NCI-H82 treated with DMSO at 0.1 percent for 48 hours (cell line): Measurements from ENCODE around the gene GLT1D1.

Experiments
- DNase-seq: peaks from one replicate; lab custom pipeline; 2025; ENCODE audit not compliant: unreplicated experiment; lab: John Stamatoyannopoulos, UW

Gene GLT1D1

GRCh38 chr12:128853600-128854197 is 421 bp downstream of the GLT1D1 start:
- DNase-seq, result no peak

- DNase-seq, result peak; percentile 7
Observed at GRCh38 chr12:128856035-128856790, 2.9 kb downstream of the GLT1D1 start.

- no peak for DNase-seq
Observed at GRCh38 chr12:128856791-128857078, 3.5 kb downstream of the GLT1D1 start.

- DNase-seq, result no peak
Observed at GRCh38 chr12:128857133-128857763, 4.0 kb downstream of the GLT1D1 start.

- no peak for DNase-seq
Observed at GRCh38 chr12:128859311-128859710, 6.0 kb downstream of the GLT1D1 start.

DNA sequence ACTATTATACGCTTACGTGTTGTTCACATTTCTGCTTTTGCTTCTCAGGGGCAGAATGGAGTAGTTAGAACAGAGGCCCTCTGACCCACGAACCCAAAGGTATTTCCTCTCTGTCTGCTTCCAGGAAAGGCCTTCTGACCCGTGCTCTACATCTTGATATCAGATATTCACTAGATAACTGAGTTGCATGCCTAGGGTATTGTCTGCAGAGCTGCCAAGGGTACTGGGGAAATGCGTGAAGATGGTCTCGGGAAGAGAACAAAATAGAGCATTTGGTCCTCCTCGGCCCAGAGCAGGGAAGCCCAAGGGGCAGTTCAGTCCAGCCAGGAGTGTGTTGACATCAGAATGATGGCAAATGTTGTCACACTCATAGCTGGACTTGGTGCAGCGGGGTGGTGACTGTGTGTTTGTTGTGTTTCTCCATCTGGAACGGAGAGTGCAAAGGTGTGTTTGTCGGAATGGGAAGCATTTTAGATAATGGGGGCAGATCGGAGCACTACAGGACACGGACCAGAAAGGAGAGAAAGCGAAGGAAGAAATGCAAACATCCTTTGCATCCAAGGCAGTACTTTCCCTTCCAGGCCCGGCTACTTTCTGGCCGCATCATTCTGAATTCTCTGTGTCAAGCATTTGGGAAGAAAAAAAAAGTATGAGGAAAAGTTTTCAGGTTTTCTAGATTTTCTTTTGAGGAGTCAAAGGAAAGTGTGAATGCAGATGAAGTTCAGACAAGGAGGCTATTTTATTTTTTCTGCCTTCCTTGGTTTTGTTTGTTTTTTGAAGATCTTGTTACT is 8.1 kb downstream of the GLT1D1 start:
- DNase-seq, result no peak

DNA sequence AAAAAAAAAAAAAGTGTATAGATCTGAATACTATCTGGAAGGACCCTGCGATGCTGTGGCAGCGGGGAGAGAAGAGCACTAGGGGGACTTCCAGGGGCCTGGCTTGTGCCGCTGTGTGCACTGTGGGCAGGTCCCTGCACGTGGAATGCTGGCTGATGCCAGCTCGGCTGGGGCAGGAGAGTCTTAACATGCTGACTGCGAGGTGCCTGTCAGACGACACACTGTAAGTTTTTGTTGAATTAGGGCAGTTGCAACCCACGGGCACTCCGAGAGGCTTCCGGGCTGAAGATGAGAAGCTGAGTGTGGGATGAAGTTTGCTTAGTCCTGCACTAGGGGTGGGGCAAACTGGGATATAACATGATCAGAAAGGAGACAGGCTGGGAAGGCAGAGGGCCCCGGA is 10.7 kb downstream of the GLT1D1 start:
- DNase-seq, result no peak

- DNase-seq, result no peak
Observed at GRCh38 chr12:128864516-128865186, 11.4 kb downstream of the GLT1D1 start.

DNA sequence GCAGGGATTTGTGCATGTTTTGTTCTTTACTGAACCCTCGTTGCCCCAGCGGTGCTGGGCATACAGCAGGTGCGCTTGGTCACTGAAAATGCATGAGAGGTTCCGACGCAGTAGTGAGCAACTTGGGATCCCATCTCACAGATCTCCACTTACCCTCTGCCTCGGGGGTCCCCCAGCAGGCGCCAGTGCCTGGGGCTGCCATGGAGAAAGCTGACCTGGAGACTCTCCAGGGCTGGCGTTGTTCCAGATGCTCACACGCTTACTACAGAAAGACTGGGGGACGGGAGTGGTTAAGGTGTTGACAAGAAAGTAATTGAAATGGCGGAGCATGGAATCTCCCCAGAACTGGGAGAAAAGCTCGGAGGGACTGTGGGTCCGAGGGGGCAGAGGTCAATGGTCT is 14.2 kb downstream of the GLT1D1 start:
- no peak for DNase-seq

- no peak for DNase-seq
Observed at GRCh38 chr12:128871516-128871892, 18.2 kb downstream of the GLT1D1 start.

GRCh38 chr12:128872303-128872702 is 19.0 kb downstream of the GLT1D1 start:
- no peak for DNase-seq

GRCh38 chr12:128876559-128876958 is 23.3 kb downstream of the GLT1D1 start:
- DNase-seq, result no peak

GRCh38 chr12:128879898-128880764 is 26.9 kb downstream of the GLT1D1 start:
- no peak for DNase-seq

GRCh38 chr12:128891856-128892255 is 38.6 kb downstream of the GLT1D1 start:
- no peak for DNase-seq

- peak; percentile 32 for DNase-seq
Observed at GRCh38 chr12:128903236-128903635, 50.0 kb downstream of the GLT1D1 start.

DNA sequence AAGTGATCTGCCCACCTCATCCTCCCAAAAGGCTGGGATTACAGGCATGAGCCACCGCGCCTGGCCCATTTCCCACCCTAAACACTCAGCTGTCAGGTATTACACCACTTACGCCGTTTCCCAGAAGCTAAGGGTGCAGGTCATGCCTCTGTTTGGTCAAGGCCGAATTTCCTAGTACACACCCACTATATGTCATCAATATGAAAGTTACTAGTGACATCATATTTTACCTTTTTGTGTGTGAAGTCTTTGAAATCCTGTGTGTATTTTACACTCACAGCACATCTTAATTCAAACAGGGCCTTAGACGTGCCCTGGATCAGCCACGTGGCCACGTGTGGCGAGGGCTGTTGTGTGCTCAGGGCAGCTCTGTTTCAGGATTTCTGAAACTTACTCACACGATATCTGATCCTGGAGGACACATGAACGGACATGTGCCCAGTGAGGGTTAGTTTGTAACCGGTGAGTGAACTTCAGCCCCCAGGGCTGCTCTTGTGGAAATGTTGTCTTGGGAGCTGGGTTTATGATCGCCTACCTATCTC is 51.8 kb downstream of the GLT1D1 start:
- no peak for DNase-seq

DNA sequence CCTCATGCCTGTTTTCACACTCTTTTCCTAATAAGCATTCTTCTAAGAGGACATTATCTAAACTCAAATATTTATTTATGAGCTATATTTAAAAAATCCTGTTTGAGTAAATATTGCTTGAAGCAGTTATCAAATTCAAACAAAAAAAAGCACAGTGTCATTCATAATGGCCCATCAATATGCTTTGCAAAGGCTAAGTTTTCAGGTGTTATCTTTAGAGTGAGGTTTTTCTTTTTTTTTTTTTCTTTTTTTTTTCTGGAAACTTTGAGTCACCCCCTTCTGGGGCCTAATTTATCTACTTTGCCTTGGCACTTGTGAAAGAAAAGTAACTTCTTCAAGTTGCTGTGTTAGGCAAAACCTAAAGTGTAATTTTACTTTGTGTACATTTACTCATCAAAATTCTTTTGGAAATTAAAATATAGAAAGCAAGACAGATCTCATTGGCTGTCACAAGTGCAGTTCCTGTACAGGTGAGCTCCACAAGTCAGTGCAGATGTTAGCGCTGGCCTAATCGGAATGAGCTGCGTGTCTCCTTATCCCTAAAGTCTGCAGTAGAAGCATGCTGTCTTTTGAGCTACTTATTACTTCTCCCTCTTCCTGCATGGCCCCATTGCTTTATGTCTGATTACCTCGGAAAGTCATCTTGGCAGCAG is 53.3 kb downstream of the GLT1D1 start:
- no peak for DNase-seq

- DNase-seq, result no peak
Observed at GRCh38 chr12:128908254-128908653, 55.0 kb downstream of the GLT1D1 start.

GRCh38 chr12:128909653-128910052 is 56.4 kb downstream of the GLT1D1 start:
- DNase-seq, result no peak

DNA sequence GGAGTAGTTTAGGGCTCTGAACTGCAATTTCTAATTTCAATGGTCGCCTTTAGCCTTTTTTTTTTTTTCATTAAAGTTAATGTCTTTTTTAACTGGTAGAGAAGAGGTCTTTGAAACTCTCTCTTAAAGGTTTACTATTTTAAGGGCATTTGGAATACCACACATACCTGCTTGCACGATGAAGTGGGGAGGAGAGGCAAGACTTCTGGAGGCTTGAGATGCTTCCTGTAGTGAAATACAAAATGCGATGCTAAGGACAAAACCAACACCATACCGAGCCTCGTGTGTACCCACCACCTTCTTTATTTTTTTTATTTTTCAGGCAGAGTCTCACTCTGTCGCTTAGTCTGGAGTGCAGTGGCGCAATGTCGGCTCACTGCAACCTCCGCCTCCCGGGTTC is 57.4 kb downstream of the GLT1D1 start:
- DNase-seq, result no peak
